WTC11 (cell line): ENCODE measurements around the gene COL4A2.

Source experiments
- ARID4B ChIP-seq: sonication (generic); formaldehyde crosslinking; IDR thresholded peaks from 2 replicates; pipeline ENCODE4 v1.8.0; 2023; ENCODE audit warnings: missing genetic modification reagents, mild to moderate bottlenecking, borderline replicate concordance
- SP1 ChIP-seq: sonication (generic); formaldehyde crosslinking; conservative IDR thresholded peaks from 2 replicates; pipeline ENCODE4 v1.8.1; 2022; ENCODE audit warnings: missing genetic modification reagents
- ZNF317 ChIP-seq: sonication (generic); formaldehyde crosslinking; IDR thresholded peaks from 2 replicates; pipeline ENCODE4 v1.8.1; 2023; ENCODE audit warnings: low read depth, mild to moderate bottlenecking, moderate library complexity, missing genetic modification reagents, borderline replicate concordance
- ZSCAN18 ChIP-seq: fragments of 250-450 bp; sonication (Bioruptor Pico); IDR thresholded peaks from 2 replicates; pipeline ENCODE4 v2.1.2; 2022; ENCODE audit warnings: mild to moderate bottlenecking, moderate library complexity
- TF ChIP-seq, protein P1 (sequence below): sonication (generic); formaldehyde crosslinking; conservative IDR thresholded peaks from 2 replicates; pipeline ENCODE4 v1.8.1; 2022; ENCODE audit warnings: mild to moderate bottlenecking, missing genetic modification reagents
- TF ChIP-seq, protein P2 (sequence below): fragments of 250-450 bp; sonication (Bioruptor Pico); IDR thresholded peaks from 2 replicates; pipeline ENCODE4 v1.9.0; 2021; ENCODE audit warnings: moderate library complexity, mild to moderate bottlenecking, inconsistent platforms, borderline replicate concordance
- TF ChIP-seq, protein P3 (sequence below): fragments of 200-600 bp; IDR thresholded peaks from 2 replicates; pipeline ENCODE4 v1.8.0; 2022; ENCODE audit warnings: antibody characterized with exemption
- TF ChIP-seq, protein P4 (sequence below): sonication (generic); formaldehyde crosslinking; IDR thresholded peaks from 2 replicates; pipeline ENCODE4 v1.8.0; 2023; ENCODE audit warnings: mild to moderate bottlenecking, missing genetic modification reagents

DNA sequence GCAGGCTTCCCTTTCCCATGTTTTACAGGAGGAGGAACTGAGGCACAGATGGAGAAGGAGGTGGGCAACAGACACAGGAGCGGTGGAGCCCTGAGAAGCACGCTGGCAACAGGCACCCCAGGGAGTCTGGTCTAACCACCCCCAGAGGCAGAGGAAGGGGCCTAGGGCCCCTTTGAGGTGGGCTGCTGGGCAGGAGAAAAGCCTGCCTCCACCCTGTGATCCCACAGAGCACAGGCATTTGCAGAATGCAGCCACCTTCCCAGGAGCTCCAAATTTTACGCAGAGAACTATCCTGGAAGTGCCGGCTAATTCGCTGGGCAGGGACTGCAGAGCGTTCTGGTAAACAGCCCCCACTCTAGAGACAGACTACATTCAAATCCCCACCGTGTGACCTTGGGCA is 224.0 kb downstream of the COL4A2 start:
- TF ChIP-seq, protein P1, sequence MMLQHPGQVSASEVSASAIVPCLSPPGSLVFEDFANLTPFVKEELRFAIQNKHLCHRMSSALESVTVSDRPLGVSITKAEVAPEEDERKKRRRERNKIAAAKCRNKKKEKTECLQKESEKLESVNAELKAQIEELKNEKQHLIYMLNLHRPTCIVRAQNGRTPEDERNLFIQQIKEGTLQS = no peak
- TF ChIP-seq, protein P2, sequence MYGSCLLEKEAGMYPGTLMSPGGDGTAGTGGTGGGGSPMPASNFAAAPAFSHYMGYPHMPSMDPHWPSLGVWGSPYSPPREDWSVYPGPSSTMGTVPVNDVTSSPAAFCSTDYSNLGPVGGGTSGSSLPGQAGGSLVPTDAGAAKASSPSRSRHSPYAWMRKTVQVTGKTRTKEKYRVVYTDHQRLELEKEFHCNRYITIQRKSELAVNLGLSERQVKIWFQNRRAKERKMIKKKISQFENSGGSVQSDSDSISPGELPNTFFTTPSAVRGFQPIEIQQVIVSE = no peak
- TF ChIP-seq ARID4B (CRISPR knock-in tag) (no peak), ZNF317 (CRISPR knock-in tag) (no peak), SP1 (no peak), ZSCAN18 (CRISPR knock-in tag) (no peak)
- TF ChIP-seq, protein P3, sequence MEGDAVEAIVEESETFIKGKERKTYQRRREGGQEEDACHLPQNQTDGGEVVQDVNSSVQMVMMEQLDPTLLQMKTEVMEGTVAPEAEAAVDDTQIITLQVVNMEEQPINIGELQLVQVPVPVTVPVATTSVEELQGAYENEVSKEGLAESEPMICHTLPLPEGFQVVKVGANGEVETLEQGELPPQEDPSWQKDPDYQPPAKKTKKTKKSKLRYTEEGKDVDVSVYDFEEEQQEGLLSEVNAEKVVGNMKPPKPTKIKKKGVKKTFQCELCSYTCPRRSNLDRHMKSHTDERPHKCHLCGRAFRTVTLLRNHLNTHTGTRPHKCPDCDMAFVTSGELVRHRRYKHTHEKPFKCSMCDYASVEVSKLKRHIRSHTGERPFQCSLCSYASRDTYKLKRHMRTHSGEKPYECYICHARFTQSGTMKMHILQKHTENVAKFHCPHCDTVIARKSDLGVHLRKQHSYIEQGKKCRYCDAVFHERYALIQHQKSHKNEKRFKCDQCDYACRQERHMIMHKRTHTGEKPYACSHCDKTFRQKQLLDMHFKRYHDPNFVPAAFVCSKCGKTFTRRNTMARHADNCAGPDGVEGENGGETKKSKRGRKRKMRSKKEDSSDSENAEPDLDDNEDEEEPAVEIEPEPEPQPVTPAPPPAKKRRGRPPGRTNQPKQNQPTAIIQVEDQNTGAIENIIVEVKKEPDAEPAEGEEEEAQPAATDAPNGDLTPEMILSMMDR = no peak
- TF ChIP-seq, protein P4, sequence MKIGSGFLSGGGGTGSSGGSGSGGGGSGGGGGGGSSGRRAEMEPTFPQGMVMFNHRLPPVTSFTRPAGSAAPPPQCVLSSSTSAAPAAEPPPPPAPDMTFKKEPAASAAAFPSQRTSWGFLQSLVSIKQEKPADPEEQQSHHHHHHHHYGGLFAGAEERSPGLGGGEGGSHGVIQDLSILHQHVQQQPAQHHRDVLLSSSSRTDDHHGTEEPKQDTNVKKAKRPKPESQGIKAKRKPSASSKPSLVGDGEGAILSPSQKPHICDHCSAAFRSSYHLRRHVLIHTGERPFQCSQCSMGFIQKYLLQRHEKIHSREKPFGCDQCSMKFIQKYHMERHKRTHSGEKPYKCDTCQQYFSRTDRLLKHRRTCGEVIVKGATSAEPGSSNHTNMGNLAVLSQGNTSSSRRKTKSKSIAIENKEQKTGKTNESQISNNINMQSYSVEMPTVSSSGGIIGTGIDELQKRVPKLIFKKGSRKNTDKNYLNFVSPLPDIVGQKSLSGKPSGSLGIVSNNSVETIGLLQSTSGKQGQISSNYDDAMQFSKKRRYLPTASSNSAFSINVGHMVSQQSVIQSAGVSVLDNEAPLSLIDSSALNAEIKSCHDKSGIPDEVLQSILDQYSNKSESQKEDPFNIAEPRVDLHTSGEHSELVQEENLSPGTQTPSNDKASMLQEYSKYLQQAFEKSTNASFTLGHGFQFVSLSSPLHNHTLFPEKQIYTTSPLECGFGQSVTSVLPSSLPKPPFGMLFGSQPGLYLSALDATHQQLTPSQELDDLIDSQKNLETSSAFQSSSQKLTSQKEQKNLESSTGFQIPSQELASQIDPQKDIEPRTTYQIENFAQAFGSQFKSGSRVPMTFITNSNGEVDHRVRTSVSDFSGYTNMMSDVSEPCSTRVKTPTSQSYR = no peak
